ENCODE data around the gene FRMD5. TPM values are rescaled to one million over a fixed set of nuclear protein-coding genes. Genes with fewer than 3 reads are reported as not detected.
"Not testable (repeated sequence)": the region's sequence is repeated elsewhere in the genome, so short reads cannot be mapped to it uniquely, and the experiment has no call there.

FRMD5 gene
- total RNA-seq, 1 experiment from 2014 or later: 14.3 TPM

DNA sequence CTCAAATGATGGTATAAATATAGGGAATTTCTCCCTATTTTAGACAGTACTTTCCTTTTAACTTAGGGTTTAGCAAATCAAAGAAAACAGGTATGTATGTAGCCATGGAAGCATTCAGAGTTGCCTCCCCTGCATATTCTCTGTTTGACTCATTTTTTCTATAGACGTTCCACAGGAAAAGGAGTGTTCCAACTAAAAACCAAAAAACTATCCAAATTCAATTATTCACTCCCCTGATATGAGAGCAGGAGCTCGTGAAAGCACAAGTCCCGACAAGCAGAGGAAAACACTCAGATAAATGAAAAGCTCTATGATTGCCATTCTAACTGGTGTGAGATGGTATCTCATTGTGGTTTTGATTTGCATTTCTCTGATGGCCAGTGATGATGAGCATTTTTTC is 119.5 kb downstream of the FRMD5 start:
- DNase-seq (ENCODE audit: low read depth, low spot score): no peak

DNA sequence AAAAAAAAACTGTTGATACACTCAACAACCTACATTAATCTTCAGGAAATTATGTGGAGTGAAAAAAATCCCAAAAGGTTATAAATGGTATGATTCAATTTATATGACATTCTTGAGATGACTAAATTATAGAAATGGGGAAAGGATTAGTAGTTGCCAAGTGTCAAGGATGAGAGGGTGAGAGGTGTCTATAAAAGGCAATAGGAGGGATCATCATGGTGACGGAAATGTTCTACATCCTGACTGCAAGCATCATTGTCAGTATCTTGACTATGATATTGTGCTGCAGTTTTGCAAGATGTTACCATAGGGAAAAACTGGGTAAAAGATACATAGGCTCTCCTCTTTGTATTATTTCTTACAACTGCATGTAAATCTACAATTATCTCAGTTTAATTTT is 125.6 kb downstream of the FRMD5 start:
- in situ Hi-C loops (cut with HindIII; ENCODE audit: low pct_unique_long_range_greater_than_20kb, low sequenced_read_pairs): no loop called here

More for the DNA sequence above, 119.5 kb downstream of the FRMD5 start:
- in situ Hi-C loops (cut with HindIII; ENCODE audit: low pct_unique_long_range_greater_than_20kb, low sequenced_read_pairs): no loop called here

DNA sequence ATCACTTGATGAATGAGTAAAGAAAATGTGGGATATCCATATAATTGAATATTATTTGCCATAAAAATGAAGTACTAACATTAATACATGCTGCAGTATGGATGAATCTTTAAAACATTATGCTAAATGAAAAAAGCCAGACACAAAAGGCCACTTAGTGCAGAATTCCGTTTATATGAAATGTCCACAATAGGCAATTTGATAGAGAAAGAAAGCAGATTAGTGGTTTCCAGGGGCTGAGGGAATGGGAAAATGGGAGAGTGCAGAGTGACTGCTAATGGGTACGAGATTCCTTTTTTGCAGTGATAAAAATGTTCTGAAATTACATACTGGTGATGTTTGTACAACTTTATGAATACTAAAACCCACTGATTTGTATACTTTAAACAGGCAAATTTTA is 126.7 kb downstream of the FRMD5 start:
- no peak for DNase-seq (ENCODE audit: low read depth, low spot score)
- in situ Hi-C loops (cut with HindIII; ENCODE audit: low pct_unique_long_range_greater_than_20kb, low sequenced_read_pairs): no loop called here

More for the DNA sequence above, 125.6 kb downstream of the FRMD5 start:
- no peak for DNase-seq (ENCODE audit: low read depth, low spot score)

DNA sequence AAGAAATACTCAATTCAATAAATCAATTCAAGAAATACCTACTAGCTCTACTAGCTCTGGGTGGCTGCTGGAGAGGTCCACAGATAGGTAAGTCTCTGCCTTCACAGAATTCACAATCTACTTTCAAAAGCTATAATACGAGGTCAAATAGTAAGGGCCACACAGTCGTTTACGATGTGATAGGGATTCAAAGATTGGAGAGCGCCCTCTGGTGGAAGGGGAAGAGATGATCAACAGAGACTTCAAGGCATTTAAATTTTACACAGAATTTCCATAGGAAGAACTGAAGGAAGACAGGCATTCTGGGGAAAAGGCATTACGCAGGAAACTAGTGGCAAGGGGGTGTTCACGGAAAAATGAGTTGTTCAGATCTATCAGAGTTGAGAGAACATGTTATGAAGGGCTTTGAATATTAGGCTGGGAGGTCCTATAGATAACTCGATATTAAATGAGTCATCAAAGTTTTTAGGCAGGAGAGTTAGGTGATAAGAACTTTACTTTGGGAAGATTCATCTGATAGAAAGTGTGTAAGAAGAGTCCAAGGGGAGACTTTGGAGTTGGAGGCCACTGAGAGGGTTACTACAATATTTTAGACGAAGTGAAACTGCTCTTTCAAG is 128.8 kb downstream of the FRMD5 start:
- peak; percentile 92 for DNase-seq (ENCODE audit: low read depth, low spot score)
- in situ Hi-C loops (cut with HindIII; ENCODE audit: low pct_unique_long_range_greater_than_20kb, low sequenced_read_pairs): no loop called here

DNA sequence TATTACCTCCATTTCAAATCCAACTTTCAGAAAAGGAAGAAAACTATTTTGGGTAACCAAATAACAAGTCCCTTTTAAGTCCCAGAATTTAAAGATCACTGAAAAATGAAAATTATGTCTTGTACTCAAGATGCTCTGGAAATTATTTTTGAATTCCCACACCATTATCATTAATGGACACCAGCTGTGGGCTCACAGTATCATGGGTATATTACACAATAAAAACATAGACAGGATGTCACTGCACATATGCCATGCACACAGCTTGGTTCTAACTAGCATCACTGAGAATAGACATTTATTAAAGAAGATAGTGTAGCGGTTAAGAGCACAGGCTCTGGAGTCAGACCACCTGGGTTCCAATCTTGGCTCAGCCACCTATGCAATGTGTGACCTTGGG is 130.4 kb downstream of the FRMD5 start:
- in situ Hi-C loops (cut with HindIII; ENCODE audit: low pct_unique_long_range_greater_than_20kb, low sequenced_read_pairs): no loop called here
- DNase-seq (ENCODE audit: low read depth, low spot score): no peak

DNA sequence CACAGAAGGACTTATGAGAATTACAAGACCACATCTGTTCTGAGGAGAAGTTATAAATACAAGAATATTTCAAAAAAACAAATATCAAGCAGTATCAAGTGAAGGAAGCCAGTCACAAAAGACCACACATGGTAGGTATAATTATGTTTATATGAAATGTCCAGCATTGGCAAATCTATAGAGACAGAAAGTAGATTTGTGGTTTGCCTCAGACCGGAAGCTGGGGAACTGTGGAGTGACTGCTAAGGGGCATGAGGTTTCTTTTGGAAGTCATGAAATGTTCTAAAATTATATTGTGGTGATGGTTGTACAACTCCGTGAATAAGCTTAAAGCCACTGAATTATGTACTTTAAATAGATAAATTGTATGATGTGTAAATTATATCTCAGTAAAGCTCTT is 136.9 kb downstream of the FRMD5 start:
- in situ Hi-C loops (cut with HindIII; ENCODE audit: low pct_unique_long_range_greater_than_20kb, low sequenced_read_pairs): loop anchor here (10.0 kb wide), 1 partner anchor 153 kb away; no protein-coding TSS in a partner anchor
- DNase-seq (ENCODE audit: low read depth, low spot score): no peak

DNA sequence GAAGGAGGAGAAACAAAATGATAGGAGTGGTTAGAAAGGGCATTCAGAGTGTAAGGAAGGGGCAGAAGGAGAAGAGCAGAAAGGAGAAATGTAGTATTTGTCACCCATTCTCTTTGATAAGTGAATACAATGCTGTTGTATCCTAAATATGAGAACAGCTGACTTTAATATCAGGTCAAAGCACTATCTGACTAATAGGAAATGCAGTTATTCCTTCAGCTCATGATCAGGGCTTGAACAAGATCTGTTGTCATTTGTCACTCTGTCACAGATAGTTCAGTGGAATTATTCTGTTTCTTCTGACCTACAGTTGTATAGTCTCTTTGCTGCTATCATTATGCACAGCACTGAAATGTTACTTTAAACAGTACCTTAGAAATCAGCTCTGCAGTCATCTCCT is 149.4 kb downstream of the FRMD5 start:
- in situ Hi-C loops (cut with HindIII; ENCODE audit: low pct_unique_long_range_greater_than_20kb, low sequenced_read_pairs): no loop called here
- no peak for DNase-seq (ENCODE audit: low read depth, low spot score)

DNA sequence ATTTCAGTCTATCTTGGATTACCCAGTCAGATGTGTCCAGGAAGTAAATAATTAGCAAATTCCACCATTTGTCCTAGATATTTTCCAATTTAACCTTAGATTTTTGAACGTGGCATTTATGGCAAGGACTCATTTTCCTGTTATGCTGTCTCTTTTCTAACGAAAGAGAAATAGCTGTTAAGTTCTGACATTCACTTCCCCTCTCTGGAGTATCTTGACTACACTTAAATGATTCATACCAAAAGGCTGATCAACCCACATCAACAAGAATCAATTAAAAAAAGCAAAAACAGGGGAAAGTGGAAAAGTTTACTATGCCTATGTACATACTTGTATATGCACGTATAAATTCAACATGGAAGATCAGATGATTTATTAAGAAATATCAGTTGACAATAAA is 149.9 kb downstream of the FRMD5 start:
- DNase-seq (ENCODE audit: low read depth, low spot score): no peak
- in situ Hi-C loops (cut with HindIII; ENCODE audit: low pct_unique_long_range_greater_than_20kb, low sequenced_read_pairs): no loop called here

DNA sequence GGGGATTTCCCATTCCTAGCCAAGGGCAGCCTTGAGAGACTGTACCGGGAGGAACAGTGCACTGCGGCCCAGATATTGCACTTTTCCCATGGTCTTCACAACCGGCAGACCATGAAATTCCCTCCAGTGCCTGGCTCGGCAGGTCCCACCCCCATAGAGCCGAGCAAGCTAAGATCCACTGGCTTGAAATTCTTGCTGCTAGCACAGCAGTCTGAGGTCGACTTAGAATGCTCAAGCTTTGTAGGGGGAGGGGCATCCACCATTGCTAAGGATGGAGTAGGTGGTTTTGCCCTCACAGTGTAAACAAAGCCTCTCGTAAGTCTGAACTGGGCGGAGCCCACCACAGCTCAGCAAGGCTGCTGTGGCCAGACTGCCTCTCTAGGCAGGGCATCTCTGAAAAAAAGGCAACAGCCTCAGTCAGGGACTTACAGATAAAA is 156.3 kb downstream of the FRMD5 start:
- in situ Hi-C loops (cut with HindIII; ENCODE audit: low pct_unique_long_range_greater_than_20kb, low sequenced_read_pairs): no loop called here
- no peak for DNase-seq (ENCODE audit: low read depth, low spot score)

DNA sequence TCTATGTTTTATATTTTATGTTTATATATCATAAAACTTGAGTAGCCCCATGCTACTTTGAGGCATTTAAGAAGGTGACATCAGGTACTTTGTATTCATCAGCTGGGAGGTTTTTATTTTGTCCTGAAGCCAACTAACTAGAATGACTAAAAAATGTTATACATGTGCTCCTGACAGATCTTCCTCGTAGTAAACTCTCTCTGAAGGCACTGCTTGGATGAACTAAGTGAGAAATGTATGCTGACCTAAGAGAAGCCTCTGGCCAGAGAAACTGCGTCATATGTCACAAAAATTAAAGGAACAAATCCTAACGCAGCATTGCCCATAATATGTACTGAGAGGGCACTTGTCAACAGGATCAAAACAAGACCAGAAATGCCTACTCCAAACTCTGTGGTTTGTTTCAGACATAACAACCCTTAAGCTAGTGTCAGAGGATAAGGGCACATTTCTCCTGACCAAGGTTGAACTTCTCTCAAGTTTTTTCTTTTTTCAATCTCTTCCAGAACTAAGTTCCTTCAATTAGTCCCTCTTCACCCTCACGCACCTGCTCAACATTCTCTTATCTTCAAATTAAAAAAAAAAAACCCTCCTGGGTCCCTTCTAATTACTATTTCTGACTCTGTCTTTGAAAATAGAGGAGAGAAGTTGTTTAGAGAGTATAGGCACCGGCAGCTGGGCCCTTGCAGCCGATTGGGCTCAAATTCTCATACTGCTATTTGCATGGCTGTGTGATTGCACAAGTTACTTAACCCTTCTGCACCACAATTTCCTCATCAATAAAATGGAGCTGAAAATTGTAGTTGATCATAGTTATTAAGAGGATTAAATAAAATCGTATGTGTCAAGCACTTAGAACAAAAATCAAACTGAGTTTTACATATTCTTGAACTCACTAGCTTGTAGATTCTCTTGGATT is 159.0 kb downstream of the FRMD5 start:
- in situ Hi-C loops (cut with HindIII; ENCODE audit: low pct_unique_long_range_greater_than_20kb, low sequenced_read_pairs): no loop called here
- no peak for DNase-seq (ENCODE audit: low read depth, low spot score)

DNA sequence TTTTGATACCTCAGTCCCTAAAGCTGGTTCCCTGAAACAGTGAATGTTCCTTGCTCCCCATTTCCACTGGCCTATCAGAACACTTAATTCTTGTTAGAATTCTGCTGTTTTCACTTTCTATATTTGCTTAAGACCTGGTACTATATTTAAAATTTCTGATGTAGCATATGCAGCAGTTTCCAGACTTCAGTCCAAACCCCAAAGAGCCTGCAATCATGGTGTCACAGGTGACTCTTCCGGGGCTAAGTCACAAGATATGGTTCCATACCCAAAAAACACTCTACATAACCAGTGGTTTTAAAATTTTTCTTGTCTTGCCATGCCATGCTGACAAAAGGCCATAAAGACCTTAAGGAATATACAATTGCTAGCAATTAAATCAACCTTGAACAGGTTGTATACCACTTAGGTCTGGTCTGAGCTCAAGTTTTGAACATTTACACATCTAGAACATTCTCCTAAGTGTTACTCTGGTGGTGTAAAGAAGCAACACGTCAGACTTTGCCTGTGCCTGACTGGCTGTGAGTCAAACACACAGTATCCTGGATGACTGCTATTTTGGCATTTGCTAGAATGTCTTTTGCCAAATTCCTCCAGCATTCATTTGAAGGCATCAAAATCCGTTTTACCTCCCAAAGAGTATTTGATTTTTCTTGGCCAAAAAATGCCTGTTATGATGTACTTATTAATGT is 160.0 kb downstream of the FRMD5 start:
- in situ Hi-C loops (cut with HindIII; ENCODE audit: low pct_unique_long_range_greater_than_20kb, low sequenced_read_pairs): no loop called here
- no peak for DNase-seq (ENCODE audit: low read depth, low spot score)

DNA sequence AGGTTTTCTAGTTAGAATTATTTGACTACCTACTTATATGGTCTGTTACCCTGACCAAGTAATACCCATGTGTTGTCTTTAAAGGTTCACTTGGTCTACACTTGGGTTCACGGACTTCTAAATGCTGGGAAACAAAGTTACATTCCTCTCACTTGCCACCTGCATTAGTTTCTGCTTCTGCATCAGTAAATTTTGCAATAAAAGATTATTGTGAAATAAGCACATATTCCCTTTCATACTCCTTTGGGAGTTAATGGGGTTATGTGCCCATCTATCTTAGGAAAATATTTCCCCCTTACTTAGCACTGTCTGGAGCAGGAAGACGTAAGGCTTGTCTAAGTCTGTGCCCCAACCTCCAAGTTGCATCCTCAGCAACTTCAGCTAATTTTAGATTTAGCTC is 160.7 kb downstream of the FRMD5 start:
- in situ Hi-C loops (cut with HindIII; ENCODE audit: low pct_unique_long_range_greater_than_20kb, low sequenced_read_pairs): no loop called here
- DNase-seq (ENCODE audit: low read depth, low spot score): no peak

DNA sequence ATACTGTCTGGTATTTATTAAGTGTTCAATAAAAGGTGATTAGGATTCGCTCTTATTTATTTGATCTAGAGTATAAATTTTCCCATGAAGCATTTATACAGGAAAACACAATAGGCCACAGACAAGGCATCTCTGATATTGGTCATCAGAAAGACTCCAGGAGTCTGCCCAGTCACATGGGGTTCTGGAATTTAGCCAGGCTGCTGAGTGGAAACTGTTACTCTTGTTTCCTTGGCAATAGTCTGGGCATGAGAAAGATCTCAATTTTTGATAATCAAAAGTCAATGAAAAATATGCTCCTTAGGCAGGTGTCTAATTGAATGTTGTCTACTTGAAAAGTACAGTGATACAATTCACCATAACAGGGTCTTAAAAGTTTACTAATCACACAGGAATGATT is 161.2 kb downstream of the FRMD5 start:
- in situ Hi-C loops (cut with HindIII; ENCODE audit: low pct_unique_long_range_greater_than_20kb, low sequenced_read_pairs): no loop called here
- DNase-seq (ENCODE audit: low read depth, low spot score): peak; percentile 33

DNA sequence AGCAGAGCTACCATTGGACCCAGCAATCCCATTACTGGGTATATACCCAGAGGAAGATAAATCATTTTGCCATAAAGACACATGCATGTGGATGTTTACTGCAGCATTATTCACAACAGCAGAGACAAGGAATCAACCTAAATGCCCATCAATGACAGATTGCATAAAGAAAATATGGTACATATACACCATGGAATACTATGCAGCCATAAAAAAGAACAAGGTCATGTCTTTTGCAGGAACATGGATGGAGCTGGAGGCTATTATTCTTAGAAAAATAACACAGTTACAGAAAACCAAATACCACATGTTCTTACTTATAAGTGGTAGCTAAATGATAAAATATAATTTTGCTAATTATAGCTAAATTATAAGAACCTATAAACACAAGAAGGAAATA is 162.3 kb downstream of the FRMD5 start:
- in situ Hi-C loops (cut with HindIII; ENCODE audit: low pct_unique_long_range_greater_than_20kb, low sequenced_read_pairs); DNase-seq (ENCODE audit: low read depth, low spot score): not testable (repeated sequence)

DNA sequence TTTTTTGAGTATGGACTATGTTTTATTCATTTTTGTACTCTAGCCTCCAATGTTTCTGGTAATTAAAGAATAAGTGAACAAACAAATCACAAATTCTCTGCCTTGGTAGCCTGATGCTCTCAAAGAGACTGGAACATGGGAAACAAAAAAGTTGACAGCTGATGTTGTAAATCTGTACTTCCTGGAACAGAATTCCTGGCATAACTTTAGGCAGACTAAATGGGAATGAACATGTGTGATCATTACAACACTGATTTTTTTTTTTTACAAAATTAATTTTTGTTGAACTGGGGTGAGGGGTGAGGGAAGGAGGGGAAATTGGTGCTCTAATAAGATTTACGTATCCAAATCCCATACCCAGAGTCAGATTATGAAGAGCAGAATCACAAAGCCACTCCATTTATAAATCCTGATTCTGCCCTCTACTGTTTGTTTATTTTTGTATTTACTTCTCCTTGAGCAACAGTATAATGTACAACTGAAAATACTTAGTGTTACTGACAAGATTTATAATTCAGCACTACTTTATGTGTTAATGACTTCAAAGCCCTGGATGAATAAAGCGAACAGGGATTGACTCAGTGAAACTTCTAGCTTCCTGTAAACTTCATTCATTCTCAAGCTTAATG is 165.0 kb downstream of the FRMD5 start:
- DNase-seq (ENCODE audit: low read depth, low spot score): peak; percentile 16
- in situ Hi-C loops (cut with HindIII; ENCODE audit: low pct_unique_long_range_greater_than_20kb, low sequenced_read_pairs): no loop called here

DNA sequence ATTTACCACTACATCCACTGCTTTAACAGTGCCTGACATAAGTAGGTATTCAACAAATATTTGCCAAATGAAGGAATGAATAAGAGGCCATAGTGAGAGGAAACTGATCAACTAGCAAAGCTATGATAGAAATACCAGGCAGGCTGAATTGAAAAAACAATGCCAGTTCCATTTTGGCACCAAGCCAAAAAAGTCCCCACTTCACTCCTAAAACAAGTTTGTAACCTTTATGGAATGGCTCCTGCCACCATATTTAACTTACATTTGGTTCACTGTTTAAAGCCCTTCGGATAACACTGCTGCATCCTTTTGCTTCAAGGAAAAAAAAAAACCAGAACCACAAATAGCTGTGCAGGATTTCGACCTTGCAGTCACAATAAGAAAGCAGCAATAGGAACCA is 166.1 kb downstream of the FRMD5 start:
- in situ Hi-C loops (cut with HindIII; ENCODE audit: low pct_unique_long_range_greater_than_20kb, low sequenced_read_pairs): no loop called here
- no peak for DNase-seq (ENCODE audit: low read depth, low spot score)

DNA sequence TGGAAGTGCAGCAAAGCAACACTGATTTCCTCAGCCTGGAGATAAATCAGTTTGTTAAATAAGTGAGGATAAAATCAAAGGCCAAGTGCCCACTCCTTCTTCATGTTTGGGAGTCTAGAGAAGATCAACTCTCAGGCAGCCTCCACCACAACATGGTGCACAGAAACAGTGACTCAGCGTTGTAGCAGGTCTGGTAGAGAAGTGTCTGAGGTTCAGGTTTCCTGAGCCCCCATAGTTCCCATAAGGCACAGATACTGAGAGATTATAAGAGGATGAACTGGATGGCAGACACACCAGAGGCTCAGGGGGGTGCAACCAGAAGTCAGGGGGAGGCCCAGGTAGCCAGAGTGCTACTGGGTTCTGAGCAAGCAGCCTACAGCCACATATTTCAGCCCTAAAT is 166.7 kb downstream of the FRMD5 start:
- in situ Hi-C loops (cut with HindIII; ENCODE audit: low pct_unique_long_range_greater_than_20kb, low sequenced_read_pairs): no loop called here
- DNase-seq (ENCODE audit: low read depth, low spot score): no peak

DNA sequence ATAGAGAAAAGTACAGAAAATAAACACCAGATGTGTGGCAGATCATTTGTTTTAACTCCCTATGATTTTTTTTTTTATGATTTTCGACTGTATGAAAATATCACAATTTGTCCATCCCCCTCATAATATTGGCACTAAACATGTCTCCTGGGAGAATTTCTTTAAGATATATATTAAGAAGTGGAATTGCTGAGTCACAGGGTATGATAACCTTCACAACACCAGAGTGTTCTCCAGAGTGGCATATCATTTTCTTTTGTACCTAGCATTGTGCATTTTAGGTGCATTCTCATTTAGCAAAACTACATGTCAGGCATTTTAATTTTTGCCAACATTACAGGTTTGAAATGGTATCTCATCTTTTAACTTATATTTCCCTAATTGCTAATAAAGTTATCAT is 170.9 kb downstream of the FRMD5 start:
- in situ Hi-C loops (cut with HindIII; ENCODE audit: low pct_unique_long_range_greater_than_20kb, low sequenced_read_pairs): no loop called here
- no peak for DNase-seq (ENCODE audit: low read depth, low spot score)

Measured in SK-MEL-5 (cell line).